Stimulated activated CD4-positive, alpha-beta T cell treated with anti-CD3 and anti-CD28 coated beads, Interleukin-2, amount 100 ng/mL, for 48 hours (primary cell): ENCODE data around the gene C4B.
"Not testable (repeated sequence)": the region's sequence is repeated elsewhere in the genome, so short reads cannot be mapped to it uniquely, and the experiment has no call there.

Source experiments
- DNase-seq, 2 donors: peaks; one replicate each; pipeline ENCODE4 v3.0.0-alpha.2; 2020

The C4B gene

DNA sequence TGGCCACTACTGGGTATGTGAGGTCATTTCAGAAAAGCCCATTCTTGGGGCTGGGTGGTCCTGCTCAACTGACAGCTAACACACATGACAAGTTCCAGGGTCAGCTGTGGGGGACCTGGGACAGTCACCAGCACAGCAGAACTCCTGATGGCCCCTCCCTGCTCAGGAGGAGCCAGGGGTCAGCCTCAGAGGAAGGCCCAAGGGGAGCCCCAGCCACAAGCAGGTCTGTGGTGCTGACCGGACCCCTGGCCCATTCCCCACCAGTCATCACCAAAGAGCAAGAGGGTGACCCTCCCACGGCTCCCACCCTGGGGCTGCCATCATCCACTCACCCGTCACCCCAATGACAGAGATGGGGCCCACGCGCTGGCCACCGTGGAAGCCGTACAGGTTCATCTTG lies 41.7 kb downstream of the C4B start:
- DNase-seq = no peak

DNA sequence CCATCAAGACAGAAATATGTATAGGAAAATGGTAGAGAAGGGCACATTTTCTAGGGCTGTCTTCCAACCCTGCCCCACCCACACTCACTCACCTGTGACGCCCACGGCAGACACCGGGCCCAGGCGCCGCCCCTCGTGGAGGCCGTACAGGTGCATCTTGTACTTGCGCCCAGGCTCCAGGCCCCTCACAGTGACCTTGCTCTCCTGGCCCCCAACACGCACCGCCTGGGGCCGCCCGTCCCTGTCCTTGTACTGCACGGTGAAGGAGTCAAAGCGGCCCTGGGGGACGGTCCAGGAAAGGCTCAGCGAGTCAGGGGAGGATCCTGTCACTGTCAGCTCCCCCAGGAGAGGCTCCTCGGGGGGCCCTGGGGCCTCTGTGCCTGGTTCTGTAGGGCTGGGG lies 43.4 kb downstream of the C4B start:
- no peak for DNase-seq

DNA sequence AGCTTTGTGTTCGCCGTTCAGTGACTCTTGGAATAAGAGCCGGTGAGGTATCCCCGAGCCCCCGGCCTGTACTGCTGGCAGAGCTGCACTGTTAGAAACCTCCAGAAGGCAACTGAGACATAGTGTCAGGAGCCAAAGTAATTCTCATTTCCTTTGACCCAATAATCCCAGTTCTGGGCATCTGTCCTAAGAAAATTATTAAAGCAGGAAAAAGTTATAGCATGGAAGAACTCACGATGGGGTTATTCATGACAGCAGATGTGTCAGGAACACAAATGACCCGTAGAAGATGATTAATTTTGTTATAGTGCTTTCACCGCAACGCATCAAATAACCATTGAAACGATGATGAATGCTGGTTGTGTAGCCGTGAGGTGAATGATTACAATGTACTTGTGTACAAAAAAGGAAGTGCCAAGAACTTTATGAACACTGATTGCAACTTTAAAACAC lies 43.9 kb downstream of the C4B start:
- no peak for DNase-seq

DNA sequence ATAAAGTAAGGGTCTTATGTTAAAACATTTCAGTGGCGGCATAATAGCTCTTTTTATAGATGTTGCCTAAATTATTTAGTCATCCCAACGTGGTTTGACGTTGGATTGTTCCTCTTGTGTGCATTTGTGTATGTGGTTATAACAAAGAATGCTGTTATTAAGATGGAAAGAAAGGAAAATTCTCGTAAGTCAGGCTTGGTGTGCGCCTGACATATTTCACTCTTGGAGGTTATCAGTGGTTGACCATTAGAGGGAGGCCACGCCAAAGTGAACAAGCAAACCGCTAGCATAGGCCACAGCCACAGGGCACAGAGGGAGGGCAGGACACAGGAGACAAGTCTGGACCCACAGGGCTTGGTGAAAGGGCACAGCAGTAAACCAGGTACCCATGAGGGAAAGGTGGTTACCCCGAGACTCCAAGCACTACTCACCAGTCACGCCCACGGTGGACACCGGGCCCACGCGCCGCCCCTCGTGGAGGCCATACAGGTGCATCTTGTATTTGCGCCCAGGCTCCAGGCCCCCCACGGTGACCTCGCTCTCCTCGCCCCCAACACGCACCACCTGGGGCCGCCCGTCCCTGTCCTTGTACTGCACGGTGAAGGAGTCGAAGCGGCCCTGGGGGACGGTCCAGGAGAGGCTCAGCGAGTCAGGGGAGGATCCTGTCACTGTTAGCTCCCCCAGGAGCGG lies 46.5 kb downstream of the C4B start:
- DNase-seq = no peak

DNA sequence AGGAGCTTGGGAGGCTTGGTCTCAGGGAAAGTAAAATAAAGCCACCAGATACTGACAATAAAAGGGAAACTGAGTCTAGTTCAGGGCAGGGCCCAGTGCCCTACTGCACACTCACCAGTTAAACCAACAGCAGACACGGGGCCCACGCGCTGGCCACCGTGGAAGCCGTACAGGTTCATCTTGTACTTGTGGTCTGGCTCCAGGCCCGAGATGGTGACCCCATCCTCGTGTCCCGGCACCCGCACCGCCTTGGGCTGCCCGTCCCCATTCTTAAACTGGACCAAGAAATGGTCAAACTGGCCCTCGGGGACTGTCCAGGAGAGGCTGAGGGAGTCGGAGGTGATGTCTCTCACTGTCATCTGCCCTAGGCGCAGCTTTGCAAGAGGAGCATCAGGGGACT lies 50.1 kb downstream of the C4B start:
- no peak for DNase-seq

DNA sequence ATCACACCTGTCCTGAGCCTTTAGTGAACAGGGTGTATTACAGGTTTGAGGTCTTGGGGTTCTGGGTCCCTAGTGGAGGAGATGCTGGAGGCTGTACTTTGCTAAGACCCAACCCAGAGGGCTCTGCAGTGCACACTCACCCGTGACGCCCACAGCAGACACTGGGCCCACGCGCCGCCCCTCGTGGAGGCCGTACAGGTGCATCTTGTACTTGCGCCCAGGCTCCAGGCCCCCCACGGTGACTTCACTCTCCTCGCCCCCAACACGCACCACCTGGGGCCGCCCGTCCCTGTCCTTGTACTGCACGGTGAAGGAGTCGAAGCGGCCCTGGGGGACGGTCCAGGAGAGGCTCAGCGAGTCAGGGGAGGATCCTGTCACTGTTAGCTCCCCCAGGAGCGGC lies 52.9 kb downstream of the C4B start:
- DNase-seq = not testable (repeated sequence)

DNA sequence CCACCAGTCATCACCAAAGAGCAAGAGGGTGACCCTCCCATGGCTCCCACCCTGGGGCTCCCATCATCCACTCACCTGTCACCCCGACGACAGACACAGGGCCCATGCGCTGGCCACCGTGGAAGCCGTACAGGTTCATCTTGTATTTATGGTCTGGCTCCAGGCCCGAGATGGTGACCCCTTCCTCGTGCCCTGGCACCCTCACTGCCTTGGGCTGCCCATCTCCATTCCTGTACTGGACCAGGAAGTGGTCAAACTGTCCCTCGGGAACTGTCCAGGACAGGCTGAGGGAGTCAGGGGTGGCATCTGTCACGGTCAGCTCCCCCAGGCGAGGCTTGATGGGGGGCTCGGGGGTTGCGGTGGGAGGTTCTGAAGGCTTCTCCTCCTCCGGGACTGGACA lies 53.7 kb downstream of the C4B start:
- DNase-seq = not testable (repeated sequence)

DNA sequence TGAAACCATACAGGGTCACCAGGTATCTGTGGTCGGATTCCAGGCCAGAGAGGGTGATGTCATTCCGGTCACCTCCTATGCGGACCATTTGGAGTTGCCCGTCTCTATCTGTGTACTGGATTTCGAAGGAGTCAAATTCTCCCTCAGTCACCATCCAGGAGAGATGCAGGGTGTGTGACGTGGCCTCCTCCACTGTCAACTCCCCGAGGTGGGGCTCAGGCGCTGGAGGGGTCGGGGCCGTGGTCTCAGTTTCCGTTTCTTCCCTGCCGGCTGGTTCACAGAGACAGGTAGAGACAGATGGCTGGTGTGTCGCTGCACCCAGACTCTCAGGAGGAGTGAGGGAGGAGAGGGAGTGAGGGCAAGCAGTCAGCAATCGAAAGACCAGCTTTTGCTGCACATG lies 54.3 kb downstream of the C4B start:
- no peak for DNase-seq

DNA sequence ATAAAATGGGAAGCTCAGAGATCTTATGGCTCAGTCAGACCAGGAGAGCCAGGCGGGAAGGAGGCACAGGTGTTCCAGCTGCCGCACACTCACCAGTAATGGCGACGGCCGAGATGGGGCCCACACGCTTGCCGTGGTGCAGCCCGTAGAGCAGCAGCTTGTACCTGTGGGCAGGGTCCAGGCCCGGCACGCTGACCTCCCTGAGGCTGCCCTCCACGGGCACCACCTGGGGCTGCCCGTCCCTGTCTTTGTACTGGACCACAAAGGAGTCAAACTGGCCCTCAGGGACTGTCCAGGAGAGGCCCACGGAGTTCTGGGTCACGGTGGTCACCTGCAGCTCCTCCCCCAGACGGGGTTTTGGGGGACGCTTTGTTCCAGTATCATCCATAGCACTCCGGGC lies 54.9 kb downstream of the C4B start:
- DNase-seq = no peak

DNA sequence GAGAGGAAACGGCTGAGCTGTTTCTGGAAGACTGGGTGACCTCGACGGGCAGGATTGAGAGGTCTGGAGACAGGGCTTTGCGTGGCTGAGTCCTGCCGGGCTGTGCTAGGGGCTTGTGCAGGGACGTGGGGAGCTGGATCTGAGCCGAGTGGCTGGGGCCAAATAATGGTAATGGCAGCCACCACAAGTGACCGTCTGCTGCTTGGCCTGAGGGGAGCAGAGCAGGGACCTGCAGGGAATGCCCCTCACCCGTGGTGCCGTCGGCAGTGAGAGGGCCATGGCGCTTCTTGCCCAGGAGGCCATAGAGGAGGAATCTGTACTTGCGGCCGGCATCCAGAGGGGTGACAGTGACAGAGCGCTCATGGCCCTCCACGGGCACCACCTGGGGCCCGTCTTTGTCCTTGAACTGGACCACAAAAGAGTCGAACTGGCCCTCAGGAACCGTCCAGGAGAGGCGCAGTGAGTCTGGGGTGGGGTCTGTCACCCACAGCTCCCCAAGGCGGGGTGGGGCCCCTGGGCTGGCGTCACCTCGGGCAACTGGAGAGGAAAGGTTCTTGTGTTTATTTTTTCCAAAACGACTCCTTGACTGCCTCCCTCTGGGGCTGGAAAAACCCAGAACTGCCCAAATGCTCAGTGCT lies 55.4 kb downstream of the C4B start:
- DNase-seq = no peak

DNA sequence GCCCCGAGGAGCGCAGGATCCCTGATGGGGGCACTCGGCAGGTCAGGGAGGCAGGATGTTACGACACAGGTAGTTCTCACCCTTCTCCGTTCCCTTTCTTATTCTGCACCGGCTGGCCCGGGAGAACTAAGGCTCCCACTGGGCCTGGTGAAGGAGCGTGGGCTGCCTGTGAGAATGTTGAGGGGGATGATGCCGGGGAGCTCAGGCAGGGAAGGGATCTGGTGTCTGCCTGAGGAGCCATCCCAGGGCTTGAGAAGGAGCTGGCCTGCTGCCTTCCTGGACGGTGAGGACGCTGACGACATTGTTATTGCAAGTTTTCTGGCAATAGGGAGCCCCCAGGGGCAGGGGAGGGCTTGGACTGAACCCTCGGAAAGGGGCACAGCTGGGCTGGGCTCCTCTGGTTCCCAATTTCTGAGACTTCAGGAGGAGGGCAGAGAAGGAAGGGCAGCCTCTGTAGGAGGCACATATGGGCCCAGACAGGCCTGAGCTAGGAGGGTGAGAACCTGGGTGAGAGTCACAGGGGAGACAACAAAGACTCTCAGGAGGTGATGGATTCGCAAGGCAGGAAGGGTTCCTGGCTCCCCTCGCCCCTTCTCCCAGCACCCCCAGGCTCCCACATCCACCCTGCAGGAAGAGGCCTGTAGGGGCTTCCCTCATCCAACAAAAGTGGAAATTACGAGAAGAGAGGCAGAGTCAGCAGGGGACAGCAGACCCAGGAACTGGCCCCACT lies 56.4 kb downstream of the C4B start:
- DNase-seq = no peak

DNA sequence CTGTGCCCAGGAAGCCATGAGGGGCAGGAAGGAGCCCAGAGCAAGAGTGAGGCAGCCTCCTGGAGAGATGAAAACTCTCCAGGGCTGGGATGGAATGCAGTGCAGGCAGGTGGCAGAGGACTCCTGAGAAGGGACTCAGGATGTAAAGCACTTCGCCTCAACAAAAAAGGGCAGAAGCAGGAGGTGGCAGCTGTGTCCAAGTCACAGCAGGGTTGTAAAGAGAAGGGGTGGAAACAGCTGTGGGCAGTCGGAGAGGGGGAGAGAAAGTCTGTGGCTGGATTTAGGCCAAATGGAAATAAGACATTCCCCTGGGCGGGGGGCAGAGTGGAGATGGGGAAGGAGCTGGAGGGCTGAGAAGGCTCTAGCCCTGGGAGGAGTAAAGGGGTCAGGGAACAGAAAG lies 58.5 kb downstream of the C4B start:
- no peak for DNase-seq

DNA sequence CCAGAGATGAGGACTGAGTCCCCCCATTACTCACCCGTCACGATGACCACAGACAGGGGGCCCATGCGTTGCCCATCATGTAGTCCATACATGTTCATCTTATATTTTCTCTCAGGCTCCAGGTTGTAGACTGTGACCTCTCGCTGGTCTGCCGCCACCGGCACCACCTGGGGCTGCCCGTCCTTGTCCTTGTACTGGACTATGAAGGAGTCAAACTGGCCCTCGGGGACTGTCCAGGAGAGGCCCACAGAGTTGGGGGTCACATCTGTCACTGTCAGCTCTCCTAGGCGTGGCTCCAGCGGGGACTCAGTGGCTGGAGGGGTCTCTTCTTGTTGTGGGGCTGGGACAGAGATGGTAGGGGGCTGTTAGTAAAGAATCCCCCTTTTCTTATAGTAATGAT lies 59.0 kb downstream of the C4B start:
- no peak for DNase-seq

DNA sequence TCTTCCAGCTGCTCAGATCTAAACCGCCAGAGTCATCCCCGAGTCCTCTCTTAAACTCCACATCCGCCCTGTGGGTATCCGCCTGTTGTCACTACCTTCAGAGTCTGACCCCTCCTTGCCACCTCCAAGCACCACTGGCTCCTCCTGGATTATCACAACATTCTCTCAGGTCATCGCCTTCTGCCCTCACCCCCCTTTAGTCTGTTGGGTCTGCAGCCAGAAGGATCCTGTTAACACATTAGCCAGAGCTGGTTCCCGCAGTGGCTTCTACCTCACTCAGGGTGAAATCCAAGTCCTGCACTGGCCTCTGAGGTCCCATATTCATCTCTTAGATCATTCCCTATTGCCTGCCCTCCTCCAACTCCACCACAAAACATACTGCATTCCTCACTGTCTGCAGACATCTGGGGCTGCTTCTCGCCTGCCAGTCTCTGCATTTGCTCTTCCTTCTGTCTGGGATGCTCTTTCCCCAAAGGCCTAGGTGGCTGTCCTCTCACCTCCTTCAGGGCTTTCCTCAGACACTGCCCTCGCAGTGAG lies 60.5 kb downstream of the C4B start:
- no peak for DNase-seq

DNA sequence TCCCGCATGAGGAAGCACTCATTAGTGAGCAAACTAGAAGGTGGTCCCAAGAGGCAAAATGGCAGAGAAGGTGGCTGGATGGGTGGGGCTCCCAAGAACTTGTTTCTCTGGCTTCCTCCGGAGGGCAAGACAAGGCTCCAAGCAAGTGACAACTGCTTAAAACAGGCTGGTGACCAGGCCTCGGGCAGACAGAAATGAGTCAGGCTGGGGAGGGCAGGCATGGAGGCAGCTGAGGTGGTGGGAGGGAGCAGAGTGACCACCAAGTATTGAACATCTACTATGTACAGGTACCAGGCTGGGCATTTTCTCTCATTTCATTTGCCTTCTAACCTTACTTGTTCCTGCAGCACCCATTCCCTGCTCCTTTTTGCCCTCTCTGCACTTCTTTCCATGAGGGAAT lies 61.2 kb downstream of the C4B start:
- DNase-seq = no peak

DNA sequence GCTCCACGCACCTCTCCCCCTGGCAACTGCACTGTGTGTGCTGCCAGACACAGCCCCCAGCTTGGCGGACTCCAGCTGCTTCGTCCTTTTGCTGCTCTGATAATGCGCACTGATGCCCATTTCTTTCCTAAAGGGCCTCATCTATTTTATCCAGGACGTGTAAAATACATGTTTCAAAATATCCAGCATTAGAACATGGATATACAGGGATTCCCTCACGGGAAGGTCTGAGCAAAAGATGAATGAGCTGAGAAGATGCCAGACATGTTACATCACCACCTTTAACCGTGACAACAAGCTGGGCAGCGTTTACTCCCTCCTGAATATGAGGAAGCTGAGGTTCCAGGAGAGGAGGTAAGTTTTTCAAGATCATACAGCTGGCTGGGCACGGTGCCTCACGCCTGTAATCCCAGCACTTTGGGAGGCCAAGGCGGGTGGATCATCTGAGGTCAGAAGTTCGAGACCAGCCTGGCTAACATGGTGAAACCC lies 61.8 kb downstream of the C4B start:
- DNase-seq = no peak

DNA sequence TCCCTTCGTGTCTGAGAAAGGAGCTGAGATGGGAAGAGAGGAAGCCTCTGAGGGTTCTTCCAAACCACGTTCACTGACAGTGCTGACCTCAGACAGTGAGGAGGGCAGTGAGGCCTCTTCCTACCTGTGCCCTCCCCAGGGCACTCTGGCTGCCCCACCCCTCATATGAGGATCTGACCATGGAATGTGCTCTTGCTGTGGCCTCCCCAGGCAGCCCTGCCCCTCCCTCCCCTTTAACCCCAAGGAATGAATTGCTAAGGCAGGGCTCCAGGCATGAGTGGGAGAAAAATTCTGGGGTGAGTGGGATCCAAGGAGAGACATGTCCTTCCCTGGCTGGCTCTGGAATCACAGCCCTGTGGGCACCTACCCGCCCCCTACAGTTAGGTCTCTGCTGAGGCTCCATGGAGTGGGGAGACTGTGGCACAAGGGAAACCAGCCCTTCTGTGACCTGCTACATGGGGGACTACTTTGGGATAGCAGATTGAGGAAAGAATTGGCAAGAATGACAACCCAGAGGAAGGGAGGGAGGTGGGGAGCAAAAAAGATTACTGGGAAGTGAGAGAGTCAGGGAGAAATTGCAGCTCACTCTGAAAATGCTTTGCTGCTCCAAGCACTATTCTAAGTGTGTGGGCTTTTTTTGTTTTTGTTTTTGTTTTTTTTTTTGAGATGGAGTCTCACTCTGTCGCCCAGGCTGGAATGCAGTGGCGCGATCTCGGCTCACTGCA lies 65.1 kb downstream of the C4B start:
- DNase-seq = no peak

DNA sequence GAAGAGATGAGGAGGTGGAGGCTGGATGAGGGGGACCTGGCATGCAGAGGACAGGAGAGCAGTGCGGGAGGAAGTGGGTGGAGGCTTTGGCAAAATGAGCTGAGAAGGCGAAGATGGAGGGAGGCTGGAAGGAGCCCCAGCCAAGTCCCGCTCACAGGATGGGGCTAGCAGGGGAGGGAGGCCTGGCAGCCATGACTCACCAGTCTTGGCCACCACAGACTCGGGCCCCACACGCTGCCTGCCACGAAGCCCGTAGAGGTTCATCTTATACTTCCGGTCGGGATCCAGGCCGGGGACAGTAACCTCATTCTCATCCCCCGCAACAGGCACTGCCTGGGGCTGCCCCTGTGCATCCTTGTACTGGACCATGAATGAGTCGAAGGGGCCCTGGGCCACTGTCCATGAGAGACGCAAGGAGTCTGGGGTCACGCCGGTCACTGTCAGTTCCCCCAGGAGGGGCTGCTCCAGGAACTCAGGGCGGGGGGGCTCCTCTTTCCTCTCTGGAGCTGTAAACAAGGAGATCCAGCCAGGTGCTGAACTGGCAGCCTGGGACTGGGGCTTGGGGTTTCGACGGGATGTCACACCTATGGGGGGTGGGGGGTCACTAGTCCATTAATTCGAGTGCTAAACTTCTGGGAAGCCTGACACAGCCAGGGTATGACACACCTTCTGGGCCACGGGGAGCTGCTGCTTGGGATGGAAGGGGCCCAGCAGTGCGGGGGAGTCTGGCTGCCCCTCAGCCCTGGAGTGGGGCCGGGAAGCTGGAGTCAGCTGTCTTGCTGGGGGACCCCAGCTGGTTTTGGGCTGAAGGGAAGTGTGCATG lies 66.8 kb downstream of the C4B start:
- DNase-seq = no peak

DNA sequence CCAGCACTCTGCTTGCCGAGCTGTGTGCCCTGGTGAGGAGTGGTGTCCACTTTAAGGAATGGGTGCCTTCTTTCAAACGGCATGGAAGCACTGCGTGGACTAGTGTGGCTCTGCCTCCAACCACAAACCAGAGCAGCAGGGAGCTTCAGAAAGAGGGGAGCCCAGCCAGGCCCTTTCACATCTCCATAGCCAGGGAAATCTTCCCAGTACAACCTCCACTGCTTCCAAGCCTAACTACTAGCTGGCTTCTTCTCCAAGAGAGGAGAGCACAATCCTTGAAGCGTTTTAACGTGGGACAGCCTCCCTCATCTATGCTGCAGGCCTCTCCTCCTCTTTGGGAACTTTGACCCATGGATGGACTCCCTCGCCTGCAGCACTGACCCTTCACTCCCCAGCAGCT lies 67.9 kb downstream of the C4B start:
- DNase-seq = no peak

DNA sequence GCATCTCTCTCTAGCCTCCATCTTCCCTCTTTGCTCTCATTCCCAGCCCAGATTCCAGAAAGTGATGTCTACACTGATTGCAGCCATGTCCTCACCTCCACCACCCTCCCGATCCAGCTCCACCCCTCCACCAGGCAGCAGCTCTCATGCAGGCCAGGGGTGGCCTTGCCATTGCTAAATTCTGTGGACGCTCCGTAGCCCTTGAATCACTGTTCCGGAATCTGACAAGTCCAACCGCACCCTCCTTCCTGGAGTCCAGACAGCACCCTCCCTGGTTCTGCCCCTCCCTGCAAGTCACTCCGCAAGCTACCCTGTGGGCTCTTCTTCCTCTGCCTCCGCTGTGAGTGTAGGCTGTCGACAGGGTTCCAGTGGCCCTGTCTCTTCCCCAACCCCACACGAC lies 68.3 kb downstream of the C4B start:
- no peak for DNase-seq

DNA sequence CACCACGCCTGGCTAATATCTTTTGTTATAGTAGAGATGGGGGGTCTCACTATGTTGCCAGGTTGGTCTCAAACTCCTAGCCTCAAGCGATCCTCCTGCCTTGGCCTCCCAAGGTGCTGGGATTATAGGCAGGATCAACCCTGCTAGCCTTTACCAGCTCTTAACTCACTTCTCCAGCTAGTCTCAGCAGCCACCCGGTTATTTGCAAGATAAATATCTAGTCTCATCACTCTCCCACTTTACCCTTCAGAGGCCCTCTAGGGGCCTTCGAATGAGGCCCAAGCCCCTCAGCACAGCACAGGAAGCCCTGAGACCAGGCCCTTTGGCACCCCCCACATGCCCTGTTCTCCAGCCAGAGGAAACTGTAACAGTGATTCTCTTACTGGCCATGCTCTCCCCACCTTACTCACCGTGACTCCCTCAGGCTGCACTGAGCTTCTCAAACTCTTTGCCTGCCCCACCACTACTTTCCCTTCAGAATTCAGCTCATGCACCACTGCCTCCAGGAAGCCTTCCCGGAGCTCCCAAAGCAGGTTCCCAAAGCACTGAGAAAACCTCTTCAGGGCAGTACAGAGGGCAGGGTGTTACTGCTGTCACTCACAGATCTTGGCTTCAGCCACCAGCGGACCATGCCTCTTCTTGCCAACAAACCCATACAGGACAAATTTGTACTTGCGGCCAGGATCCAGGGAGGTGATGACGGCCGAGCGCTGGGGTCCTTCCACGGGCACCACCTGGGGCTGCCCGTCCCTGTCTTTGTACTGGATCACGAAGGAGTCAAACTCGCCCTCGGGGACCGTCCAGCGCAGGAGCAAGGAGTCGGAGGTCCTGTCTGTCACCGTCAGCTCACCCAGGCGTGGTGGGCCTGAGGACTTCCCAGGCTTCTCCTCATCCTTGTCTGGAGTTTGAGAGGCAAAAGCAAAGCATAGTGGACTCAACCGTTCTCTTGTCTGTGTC lies 69.5 kb downstream of the C4B start:
- no peak for DNase-seq
